ENCODE data around the gene INTS11.
"Not testable (repeated sequence)": the region's sequence is repeated elsewhere in the genome, so short reads cannot be mapped to it uniquely, and the experiment has no call there.

The INTS11 gene

GRCh38 chr1:1324524-1325287 lies at the start of gene INTS11, which contains the start of gene CPTP:
Gene INTS11 (minus strand): TSS chr1:1324660. CDS start chr1:1324608, 52 bp downstream.
Gene CPTP (plus strand): TSS chr1:1324802. CDS start chr1:1326911, 2,109 bp downstream.
- DNase-seq: peak; percentile 95

GRCh38 chr1:1373815-1374588 lies 49.5 kb upstream of the INTS11 start:
- peak; percentile 28 for DNase-seq

DNA sequence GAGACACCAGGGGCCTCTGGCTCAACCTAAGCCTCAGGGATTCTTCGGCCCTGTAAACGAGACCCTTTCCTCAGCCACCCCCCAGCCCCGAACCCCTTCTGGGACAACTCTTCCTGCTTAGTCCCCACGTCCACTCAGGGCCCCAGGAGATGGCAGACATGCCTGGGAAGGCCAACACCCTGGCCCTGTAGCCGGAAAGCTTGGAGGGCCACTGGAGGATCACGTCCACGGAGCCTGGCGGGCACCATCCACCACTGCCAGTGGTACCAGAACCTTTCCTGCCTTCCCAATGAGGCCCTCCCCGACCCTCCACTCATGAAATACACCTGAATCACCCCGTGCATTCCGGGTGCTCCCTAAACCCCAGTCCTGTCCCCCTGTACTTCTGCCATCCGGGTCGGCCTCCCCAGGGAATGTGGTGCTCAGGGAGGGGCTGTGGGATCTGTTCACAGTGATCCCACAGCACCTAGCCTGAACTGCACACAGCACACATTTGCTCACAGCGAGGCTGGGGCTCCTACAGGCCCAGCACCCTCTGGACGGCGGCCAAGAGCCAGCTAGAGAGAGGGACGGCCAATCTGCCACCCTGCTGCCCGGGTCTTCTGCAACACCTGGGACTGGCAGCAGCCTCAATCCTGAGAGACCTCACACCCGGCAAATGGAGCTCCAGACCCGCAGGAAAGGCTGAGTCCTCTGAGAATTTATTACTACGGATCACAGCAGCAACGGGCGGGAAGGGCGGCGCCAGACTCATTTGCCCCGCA lies 48.8 kb upstream of the INTS11 start:
- peak; percentile 29 for DNase-seq

- DNase-seq: peak; percentile 79
Measured at GRCh38 chr1:1371746-1372711, 47.6 kb upstream of the INTS11 start.

DNA sequence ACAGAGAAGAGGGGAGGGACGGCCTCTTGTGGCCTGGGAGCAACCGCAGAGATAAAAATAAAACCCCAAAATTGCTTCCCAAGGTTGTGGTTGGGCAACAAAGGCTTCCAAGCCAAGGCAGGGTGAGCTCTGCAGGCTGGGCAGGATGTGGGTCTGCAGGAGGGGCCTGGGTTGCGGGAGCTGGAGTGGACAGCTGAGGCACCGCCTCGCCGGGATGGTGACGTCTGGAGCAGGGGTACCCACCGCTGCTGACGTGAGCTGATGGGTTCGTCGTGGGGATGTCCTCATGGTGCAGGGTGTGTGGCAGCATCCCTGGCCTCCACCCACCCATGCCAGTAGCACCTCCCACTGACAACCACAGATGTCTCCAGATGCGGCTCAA lies 46.9 kb upstream of the INTS11 start:
- DNase-seq: peak; percentile 70

DNA sequence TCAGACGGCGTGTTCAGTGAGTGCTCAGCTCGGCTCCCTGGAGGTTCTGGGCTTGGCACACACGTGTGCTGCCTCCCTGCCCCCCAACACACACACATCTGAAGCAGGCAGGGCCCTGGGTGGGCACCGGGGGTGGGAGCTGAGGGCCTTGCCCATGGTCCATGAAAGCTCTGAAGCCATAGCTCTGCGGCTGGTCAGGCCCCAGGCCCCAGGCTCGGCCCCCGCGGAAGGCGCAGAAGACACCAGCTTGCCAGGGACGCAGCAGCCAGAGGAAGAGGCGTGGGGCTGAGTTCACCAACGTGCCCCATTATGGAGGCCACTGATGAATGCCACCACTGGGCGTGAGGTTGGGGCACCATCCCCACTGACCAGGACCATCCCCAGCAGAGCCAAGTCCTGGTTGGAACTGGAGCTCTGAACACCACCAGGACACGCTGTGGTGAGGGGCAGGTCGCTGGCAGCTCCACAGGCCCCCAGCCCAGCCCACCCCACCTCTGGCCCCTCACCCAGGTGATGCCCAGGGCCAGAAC lies 46.4 kb upstream of the INTS11 start:
- no peak for DNase-seq

GRCh38 chr1:1370094-1370493 lies 45.6 kb upstream of the INTS11 start:
- not testable (repeated sequence) for DNase-seq

- DNase-seq: no peak
Measured at GRCh38 chr1:1367315-1367714, 42.9 kb upstream of the INTS11 start.

GRCh38 chr1:1366699-1367066 lies 42.2 kb upstream of the INTS11 start:
- DNase-seq: no peak

- DNase-seq: no peak
Measured at GRCh38 chr1:1365875-1366698, 41.6 kb upstream of the INTS11 start.

DNA sequence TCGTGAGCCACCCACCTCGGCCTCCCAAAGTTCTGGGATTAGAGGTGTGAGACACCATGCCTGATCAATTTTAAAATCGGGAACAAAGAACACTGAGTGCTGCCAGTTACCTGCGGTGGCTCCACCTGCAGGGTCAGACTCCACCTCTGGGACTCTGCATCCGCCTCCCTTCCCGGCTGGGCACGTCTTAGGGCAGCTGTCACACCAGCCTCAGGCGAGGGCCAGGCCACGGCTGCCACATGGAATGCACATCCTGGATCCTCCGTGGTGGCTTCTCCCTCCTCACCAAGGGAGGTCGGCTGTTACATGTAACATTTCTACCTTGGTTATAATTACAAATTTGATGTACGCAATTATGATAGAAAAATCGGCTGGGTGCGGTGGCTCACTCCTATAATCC lies 39.8 kb upstream of the INTS11 start:
- DNase-seq: no peak

DNA sequence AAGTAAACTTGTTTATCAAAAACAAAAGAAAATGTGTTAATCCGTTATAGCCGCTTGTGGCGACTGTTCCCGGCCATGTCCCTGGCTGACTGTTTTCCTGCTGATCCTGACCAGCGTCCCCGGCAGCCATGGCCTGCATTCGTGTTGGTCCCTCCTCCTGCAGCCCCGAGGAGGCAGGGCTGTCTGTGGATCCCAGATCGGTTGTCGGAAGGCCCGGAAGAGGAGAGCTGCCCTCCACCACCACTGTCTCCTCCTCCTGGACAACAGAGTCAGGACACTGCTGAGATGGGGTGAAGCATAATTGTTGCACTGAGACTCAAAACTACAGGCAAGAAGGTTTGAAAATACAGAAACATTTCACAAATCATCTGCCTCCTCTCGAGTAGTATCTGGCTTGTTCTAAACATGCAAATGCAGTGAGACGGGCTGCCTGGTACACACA lies 37.5 kb upstream of the INTS11 start:
- DNase-seq: peak; percentile 81

- DNase-seq: peak; percentile 25
Measured at GRCh38 chr1:1361233-1361981, 36.9 kb upstream of the INTS11 start.

DNA sequence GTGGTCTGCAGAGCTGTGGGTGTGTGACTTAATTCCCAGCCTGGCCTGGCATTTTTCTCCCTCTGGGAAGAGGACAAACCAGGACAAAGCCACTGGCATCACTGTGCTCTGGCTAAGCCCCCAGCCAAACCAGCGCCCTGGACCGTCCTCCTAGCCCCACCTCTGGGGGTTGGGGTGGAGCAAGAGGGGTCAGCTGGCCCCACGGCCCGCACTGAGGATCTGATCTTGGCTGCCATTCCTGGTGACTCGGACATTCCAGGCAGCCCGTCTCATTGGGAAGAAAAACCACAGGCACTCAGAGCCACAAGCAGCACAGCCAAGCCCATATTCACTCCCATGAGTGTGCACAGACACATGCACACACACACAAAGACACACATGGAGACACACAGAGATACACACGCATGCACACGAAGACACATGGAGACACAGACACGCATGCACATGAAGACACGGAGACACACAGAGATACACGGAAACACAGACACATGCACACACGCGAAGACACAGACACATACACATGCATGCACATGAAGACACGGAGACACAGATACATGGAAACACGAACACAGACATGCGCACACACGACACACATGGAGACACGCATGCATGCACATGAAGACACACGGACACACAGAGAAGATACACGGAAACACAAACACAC lies 36.2 kb upstream of the INTS11 start:
- peak; percentile 80 for DNase-seq

GRCh38 chr1:1359664-1360468 lies 35.4 kb upstream of the INTS11 start:
- DNase-seq: peak; percentile 89

- DNase-seq: peak; percentile 81
Measured at GRCh38 chr1:1359308-1359663, 34.8 kb upstream of the INTS11 start.

DNA sequence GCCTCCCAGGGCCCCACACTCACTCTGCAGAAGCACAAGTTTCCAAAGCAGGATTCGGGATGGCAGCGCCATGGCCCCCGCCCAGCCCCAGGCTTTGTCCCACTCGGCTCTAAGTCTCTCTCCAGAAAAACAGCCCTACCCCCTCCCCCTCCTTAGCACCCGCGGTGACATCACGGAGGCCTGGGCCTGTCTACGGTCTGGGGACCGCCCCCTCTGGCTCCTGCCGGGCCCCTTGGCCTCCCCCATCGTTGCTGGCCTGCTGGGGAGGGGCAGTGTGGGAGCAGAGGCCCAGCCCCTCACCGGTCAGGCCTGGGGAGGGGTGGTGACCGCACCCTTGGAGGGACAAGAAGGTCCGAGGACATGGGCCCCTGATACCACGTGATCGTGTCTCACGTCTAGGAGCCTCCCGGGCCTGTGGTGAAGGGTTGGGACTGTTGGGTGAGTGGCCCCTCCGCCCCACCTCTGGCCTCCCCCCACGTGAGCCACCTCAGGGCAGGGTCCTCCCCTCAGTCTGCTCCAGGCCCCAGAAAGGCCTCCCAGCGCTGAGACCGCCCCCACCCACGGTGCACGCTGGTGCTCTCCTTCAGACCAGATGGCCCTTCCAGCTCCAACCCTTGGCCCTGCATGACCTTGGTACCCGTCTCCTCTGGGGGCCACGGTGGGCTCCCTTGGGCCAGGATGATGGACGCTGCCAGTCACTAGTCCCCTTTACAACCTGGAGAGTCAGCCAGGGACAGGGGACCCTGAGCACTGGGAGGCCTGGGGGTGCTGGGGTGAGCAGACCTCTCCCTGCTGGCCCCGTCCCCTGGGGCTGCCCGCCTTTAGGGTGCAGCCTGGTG lies 34.2 kb upstream of the INTS11 start, which contains the start of gene MXRA8:
MXRA8 (minus strand) TSS at position 123 of the 839 bp plus-strand sequence; CDS start at position 72, 51 bp downstream.
- DNase-seq: peak; percentile 95

Measured in right hindlimb (tissue), 1 donor.